CD14-positive monocyte (primary cell): ENCODE results near the gene MSRB3. TPM values are rescaled to one million over a fixed set of nuclear protein-coding genes. Genes with fewer than 3 reads are reported as not detected.

ENCODE experiments used
- DNase-seq, 3 donors: peaks; one replicate each; pipeline ENCODE4 v3.0.0-alpha.2; 2011 to 2022
- H2AFZ ChIP-seq: 2 replicates; pipeline ENCODE4 v1.6.0; 2012; ENCODE audit warnings: mild to moderate bottlenecking, low read depth, low read length, inconsistent platforms; ENCODE audit not compliant: insufficient read depth, poor library complexity, severe bottlenecking
- H3K27ac ChIP-seq, 2 donors: 1 replicate in 1 of 2; 2 replicates in 1 of 2; pipeline ENCODE4 v1.5.1; 2012 to 2013; ENCODE audit warnings: low read length in 2 of 2, control low read depth in 1 of 2, inconsistent platforms in 1 of 2, low read depth in 1 of 2, mild to moderate bottlenecking in 1 of 2
- H3K27me3 ChIP-seq, 2 donors: one replicate each; pipeline versions ENCODE4 v1.6.0 to v1.6.1; 2011 to 2013; ENCODE audit warnings: low read length in 2 of 2; ENCODE audit not compliant: control insufficient read depth in 2 of 2, insufficient read depth in 2 of 2
- H3K36me3 ChIP-seq, 2 donors: replicated peaks in 1 of 2; 1 replicate in 1 of 2; 2 replicates in 1 of 2; pipeline versions ENCODE4 v1.5.1 to v1.6.1; 2012 to 2013; ENCODE audit warnings: low read length in 2 of 2, control low read depth in 1 of 2, inconsistent platforms in 1 of 2, mild to moderate bottlenecking in 1 of 2; ENCODE audit not compliant: insufficient read depth in 2 of 2, control insufficient read depth in 1 of 2
- H3K4me1 ChIP-seq, 2 donors: 1 replicate in 1 of 2; 2 replicates in 1 of 2; pipeline versions ENCODE4 v1.5.1 to v1.6.1; 2012 to 2013; ENCODE audit warnings: low read length in 2 of 2, control low read depth in 1 of 2, inconsistent platforms in 1 of 2, mild to moderate bottlenecking in 1 of 2, moderate library complexity in 1 of 2; ENCODE audit not compliant: insufficient read depth in 2 of 2, control insufficient read depth in 1 of 2
- H3K4me2 ChIP-seq: replicated peaks from 2 replicates; pipeline ENCODE3; 2012; ENCODE audit warnings: low read length, moderate library complexity, mild to moderate bottlenecking; ENCODE audit not compliant: poor library complexity, severe bottlenecking; ENCODE audit errors: extremely low read depth
- H3K4me3 ChIP-seq, 3 experiments: fragments of 200-600 bp in 1 of 3; sonication (generic) in 1 of 3; replicated peaks in 1 of 3; 1 replicate in 2 of 3; 2 replicates in 1 of 3; pipeline ENCODE4 v1.5.1; 2011 to 2013; ENCODE audit warnings: low read length in 3 of 3, mild to moderate bottlenecking in 3 of 3, control low read depth in 2 of 3, low read depth in 2 of 3, inconsistent platforms in 1 of 3, moderate library complexity in 1 of 3
- H3K79me2 ChIP-seq: 2 replicates; pipeline ENCODE4 v1.6.0; 2012; ENCODE audit warnings: mild to moderate bottlenecking, control low read depth, inconsistent platforms, low read length, moderate library complexity; ENCODE audit not compliant: insufficient read depth
- H3K9ac ChIP-seq: 2 replicates; pipeline ENCODE4 v1.6.0; 2017; ENCODE audit warnings: low read length, mild to moderate bottlenecking; ENCODE audit not compliant: insufficient read depth, poor library complexity, severe bottlenecking
- H3K9me3 ChIP-seq, 2 donors: replicated peaks in 1 of 2; 1 replicate in 1 of 2; 2 replicates in 1 of 2; pipeline versions ENCODE4 v1.5.1 to v1.6.1; 2012 to 2013; ENCODE audit warnings: low read length in 2 of 2, control low read depth in 1 of 2; ENCODE audit not compliant: control insufficient read depth in 1 of 2, insufficient read depth in 1 of 2
- H4K20me1 ChIP-seq: 2 replicates; pipeline ENCODE4 v1.6.0; 2012; ENCODE audit warnings: mild to moderate bottlenecking, low read length, control low read depth, moderate library complexity; ENCODE audit not compliant: insufficient read depth
- H3K27ac Mint-ChIP-seq, 7 donors: one replicate each; pipeline ENCODE4 v1.8.0; 2020; ENCODE audit warnings: mild to moderate bottlenecking in 7 of 7, mixed read lengths in 7 of 7, moderate library complexity in 6 of 7, inconsistent platforms in 2 of 7
- H3K27me3 Mint-ChIP-seq, 3 donors: one replicate each; pipeline ENCODE4 v1.8.0; 2021 to 2022; ENCODE audit warnings: low read depth in 3 of 3, mild to moderate bottlenecking in 3 of 3, mixed read lengths in 3 of 3, moderate library complexity in 3 of 3, inconsistent platforms in 1 of 3
- H3K36me3 Mint-ChIP-seq, 2 donors: one replicate each; pipeline ENCODE4 v1.8.0; 2020; ENCODE audit warnings: mixed read lengths in 2 of 2, inconsistent platforms in 1 of 2, mild to moderate bottlenecking in 1 of 2
- H3K4me1 Mint-ChIP-seq: one replicate; pipeline ENCODE4 v1.8.0; 2020; ENCODE audit warnings: mild to moderate bottlenecking, mixed read lengths
- H3K4me3 Mint-ChIP-seq, 2 donors: one replicate each; pipeline ENCODE4 v1.8.0; 2020; ENCODE audit warnings: mild to moderate bottlenecking in 2 of 2, mixed read lengths in 2 of 2, moderate library complexity in 1 of 2
- H3K9me3 Mint-ChIP-seq, 7 donors: one replicate each; pipeline ENCODE4 v1.8.0; 2020 to 2022; ENCODE audit warnings: mixed read lengths in 7 of 7, mild to moderate bottlenecking in 6 of 7, moderate library complexity in 6 of 7, inconsistent platforms in 2 of 7
- CTCF ChIP-seq: fragments of 200-600 bp; IDR thresholded peaks from one replicate; pipeline ENCODE4 v1.8.0; 2022; ENCODE audit warnings: antibody characterized with exemption, mild to moderate bottlenecking
- WGBS: methylation state at CpG from one replicate; pipeline ENCODE4 v1.1.5; 2013; ENCODE audit warnings: missing lambda C conversion rate; ENCODE audit not compliant: insufficient coverage; 5-methylcytosine and 5-hydroxymethylcytosine counted together
- intact Hi-C, 2 donors: fragments of 100-400 bp; cut with micrococcal nuclease; formaldehyde crosslinking; loops; one replicate each; pipeline versions ENCODE4 v1.15.0 to v1.15.1; 2023
- polyA plus RNA-seq, 3 donors: library from polyadenylated mRNA; depleted of rRNA in 1 of 3; unstranded in 2 of 3; stranded (reverse) in 1 of 3; fragments of 300-500 nt in 2 of 3; fragments of >200 nt in 1 of 3; fragmentation: Illumina TruSeq in 2 of 3; gene quantifications; 1 replicate in 2 of 3; 2 replicates in 1 of 3; pipeline ENCODE4 v1.2.3, GENCODE V29; 2012 to 2021

The MSRB3 gene
- polyA plus RNA-seq, 3 donors: 0.25 to 1.1 (median 1.0) TPM

GRCh38 chr12:65496617-65497016 lies 218.1 kb downstream of the MSRB3 start:
- no peak overlapping the region for H3K4me3 ChIP-seq
- peaks cover 0 to 4% (median 0%) of the 10 kb centered on the region in 7 donors for H3K9me3 Mint-ChIP-seq
- H3K27ac Mint-ChIP-seq: no peak overlapping the region
- H2AFZ ChIP-seq: no peak overlapping the region
- H3K4me3 Mint-ChIP-seq: no peak overlapping the region
- H3K27me3 Mint-ChIP-seq: peaks cover 2 to 8% (median 6%) of the 10 kb centered on the region in 3 donors
- WGBS: 0% methylated on average over 2 of the region's 2 CpGs
- no peaks in the 10 kb centered on the region for H3K9me3 ChIP-seq
- H3K79me2 ChIP-seq: no peaks in the 10 kb centered on the region
- no peaks in the 10 kb centered on the region for H3K36me3 Mint-ChIP-seq
- H4K20me1 ChIP-seq: no peaks in the 10 kb centered on the region
- peaks cover 22% of the 10 kb centered on the region for H3K4me1 Mint-ChIP-seq
- H3K4me1 ChIP-seq: no peaks in the 10 kb centered on the region
- no peak overlapping the region for H3K4me2 ChIP-seq
- no peaks in the 10 kb centered on the region for H3K36me3 ChIP-seq
- no peak overlapping the region for H3K27ac ChIP-seq
- no peak for TF ChIP-seq CTCF
- DNase-seq: no peak
- intact Hi-C loops: no loop called here
- H3K9ac ChIP-seq: no peak overlapping the region
- no peaks in the 10 kb centered on the region for H3K27me3 ChIP-seq

- Mint-ChIP-seq H3K4me3 (no peak overlapping the region), H3K36me3 (no peaks in the 10 kb centered on the region), H3K27me3 (peaks cover 0 to 8% (median 6%) of the 10 kb centered on the region in 3 donors), H3K4me1 (peaks cover 19% of the 10 kb centered on the region), H3K27ac (no peak overlapping the region), H3K9me3 (no peaks in the 10 kb centered on the region)
- TF ChIP-seq CTCF: no peak
- WGBS: 73% methylated on average over 2 of the region's 4 CpGs
- no peaks in the 10 kb centered on the region for H4K20me1 ChIP-seq
- no peak for DNase-seq
- H3K4me1 ChIP-seq: no peaks in the 10 kb centered on the region
- no peak overlapping the region for H2AFZ ChIP-seq
- intact Hi-C loops: no loop called here
- H3K4me2 ChIP-seq: no peak overlapping the region
- H3K27ac ChIP-seq: no peak overlapping the region
- no peaks in the 10 kb centered on the region for H3K36me3 ChIP-seq
- no peaks in the 10 kb centered on the region for H3K9me3 ChIP-seq
- H3K27me3 ChIP-seq: no peaks in the 10 kb centered on the region
- no peak overlapping the region for H3K4me3 ChIP-seq
- no peaks in the 10 kb centered on the region for H3K79me2 ChIP-seq
- H3K9ac ChIP-seq: no peak overlapping the region
Observed at GRCh38 chr12:65497660-65498059, 219.2 kb downstream of the MSRB3 start.
